GM06990 (cell line): ENCODE results near the gene CPLX1.
"Not testable (repeated sequence)": the region's sequence is repeated elsewhere in the genome, so short reads cannot be mapped to it uniquely, and the experiment has no call there.

Source experiments
- DNase-seq: peaks from one replicate; pipeline ENCODE4 v3.0.0-alpha.2; 2011; ENCODE audit not compliant: insufficient read length; ENCODE audit errors: extremely low read depth
- H3K27me3 ChIP-seq: replicated peaks from 2 replicates; pipeline ENCODE4 v1.6.0; 2011; ENCODE audit warnings: low read length; ENCODE audit not compliant: control insufficient read depth, insufficient read depth
- H3K36me3 ChIP-seq: 2 replicates; pipeline ENCODE4 v1.5.1; 2011; ENCODE audit warnings: low read length; ENCODE audit not compliant: control insufficient read depth, insufficient read depth
- H3K4me3 ChIP-seq: replicated peaks from 2 replicates; pipeline ENCODE4 v1.5.1; 2011; ENCODE audit warnings: low read depth, mild to moderate bottlenecking, control low read depth, low read length
- CTCF ChIP-seq: IDR thresholded peaks from 2 replicates; pipeline ENCODE4 v1.5.1; 2011; ENCODE audit warnings: low read length, control low read depth, mild to moderate bottlenecking, inconsistent platforms; ENCODE audit not compliant: insufficient read depth, poor library complexity, severe bottlenecking

The CPLX1 gene

GRCh38 chr4:781493-782216 lies 44.3 kb downstream of the CPLX1 start:
- H3K4me3 ChIP-seq, result peak overlapping the region; percentile 100
- H3K36me3 ChIP-seq, result peaks cover 11% of the 10 kb centered on the region
- no peaks in the 10 kb centered on the region for H3K27me3 ChIP-seq
- TF ChIP-seq CTCF, result no peak
- peak; percentile 100 for DNase-seq

- H3K36me3 ChIP-seq, result peaks cover 13% of the 10 kb centered on the region
- TF ChIP-seq CTCF, result no peak
- peak overlapping the region; percentile 100 for H3K4me3 ChIP-seq
- no peak for DNase-seq
- no peaks in the 10 kb centered on the region for H3K27me3 ChIP-seq
Measured at GRCh38 chr4:780716-781492, 45.0 kb downstream of the CPLX1 start.

- not testable (repeated sequence) for DNase-seq, H3K27me3 ChIP-seq
- H3K36me3 ChIP-seq, result peaks cover 15% of the 10 kb centered on the region
- H3K4me3 ChIP-seq, result peak overlapping the region; percentile 100
Measured at GRCh38 chr4:780255-780654, 45.7 kb downstream of the CPLX1 start.

- Histone ChIP-seq H3K27me3 (no peaks in the 10 kb centered on the region), H3K4me3 (no peak overlapping the region), H3K36me3 (peaks cover 17% of the 10 kb centered on the region)
- TF ChIP-seq CTCF, result no peak
- no peak for DNase-seq
Measured at GRCh38 chr4:779555-779954, 46.4 kb downstream of the CPLX1 start.

GRCh38 chr4:777520-778262 lies 48.2 kb downstream of the CPLX1 start:
- H3K36me3 ChIP-seq, result peaks cover 25% of the 10 kb centered on the region
- no peak for TF ChIP-seq CTCF

More at GRCh38 chr4:777520-778262, 48.2 kb downstream of the CPLX1 start:
- Histone ChIP-seq H3K4me3 (no peak overlapping the region), H3K27me3 (no peaks in the 10 kb centered on the region)
- DNase-seq, result no peak
